Activated CD8-positive, alpha-beta memory T cell treated with anti-CD3 and anti-CD28 coated beads for 48 hours (primary cell): ENCODE data around the gene GRB10.

ENCODE experiments used
- DNase-seq, 3 experiments: peaks; one replicate each; pipeline ENCODE4 v3.0.0-alpha.2; 2020; ENCODE audit warnings: low read depth in 2 of 3, low spot score in 2 of 3

GRB10 gene

GRCh38 chr7:50674896-50675835, 107.5 kb downstream of the GRB10 start:
- DNase-seq = no peak

GRCh38 chr7:50674299-50674698, 108.4 kb downstream of the GRB10 start:
- no peak for DNase-seq

GRCh38 chr7:50673096-50673495, 109.6 kb downstream of the GRB10 start:
- no peak for DNase-seq

- DNase-seq = no peak
Measured at GRCh38 chr7:50672045-50672444, 110.7 kb downstream of the GRB10 start.

GRCh38 chr7:50671386-50671785, 111.3 kb downstream of the GRB10 start:
- no peak for DNase-seq

GRCh38 chr7:50669890-50670289, 112.8 kb downstream of the GRB10 start:
- DNase-seq = no peak

- no peak for DNase-seq
Measured at GRCh38 chr7:50667789-50668226, 114.9 kb downstream of the GRB10 start.

GRCh38 chr7:50667338-50667737, 115.4 kb downstream of the GRB10 start:
- no peak for DNase-seq

GRCh38 chr7:50666124-50666496, 116.6 kb downstream of the GRB10 start:
- DNase-seq = no peak

- DNase-seq = no peak
Measured at GRCh38 chr7:50665403-50666123, 117.1 kb downstream of the GRB10 start.

GRCh38 chr7:50664937-50665336, 117.8 kb downstream of the GRB10 start:
- DNase-seq = no peak

- no peak for DNase-seq
Measured at GRCh38 chr7:50664461-50664922, 118.2 kb downstream of the GRB10 start.

GRCh38 chr7:50663396-50664102, 119.1 kb downstream of the GRB10 start:
- DNase-seq = no peak

- no peak for DNase-seq
Measured at GRCh38 chr7:50662996-50663395, 119.7 kb downstream of the GRB10 start.

GRCh38 chr7:50662041-50662694, 120.5 kb downstream of the GRB10 start:
- no peak for DNase-seq

GRCh38 chr7:50661345-50662040, 121.2 kb downstream of the GRB10 start:
- DNase-seq = no peak

- DNase-seq = no peak
Measured at GRCh38 chr7:50660830-50661175, 121.9 kb downstream of the GRB10 start.

GRCh38 chr7:50660040-50660829, 122.5 kb downstream of the GRB10 start:
- no peak for DNase-seq

GRCh38 chr7:50659329-50659965, 123.2 kb downstream of the GRB10 start:
- DNase-seq = no peak
